ENCODE results near the gene ALAS2.

- TF ChIP-seq POLR2A (IDR thresholded peaks at IDR 0.05) (no peak), CTCF (IDR thresholded peaks at IDR 0.05) (no peak)
These were observed 10.7 kb upstream of the ALAS2 start for GRCh38 chrX:55041514-55041913.
